ENCODE results near the gene AP1S1.
"Not testable (repeated sequence)": the region's sequence is repeated elsewhere in the genome, so short reads cannot be mapped to it uniquely, and the experiment has no call there.

DNA sequence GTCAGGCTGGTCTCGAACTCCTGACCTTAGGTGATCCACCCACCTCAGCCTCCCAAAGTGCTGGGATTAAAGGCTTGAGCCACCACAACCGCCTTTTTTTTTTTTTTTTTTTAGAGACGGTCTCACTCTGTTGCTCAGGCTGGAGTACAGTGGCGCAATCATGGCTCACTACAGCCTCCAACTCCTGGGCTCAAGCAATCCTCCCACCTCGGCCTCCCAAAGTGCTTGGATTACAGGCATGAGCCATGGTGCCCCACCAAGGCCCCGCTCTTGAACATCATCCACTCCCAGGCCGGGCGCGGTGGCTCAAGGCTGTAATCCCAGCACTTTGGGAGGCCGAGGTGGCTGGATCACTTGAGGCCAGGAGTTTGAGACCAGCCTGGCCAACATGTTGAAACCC, 45.2 kb downstream of the AP1S1 start:
- TF ChIP-seq CTCF (conservative IDR thresholded peaks at IDR 0.05); EZH2 (IDR thresholded peaks at IDR 0.05; ENCODE audit: low read depth): not testable (repeated sequence)
